ENCODE results near the gene ZNF454. TPM values are rescaled to one million over a fixed set of nuclear protein-coding genes. Genes with fewer than 3 reads are reported as not detected.

The ZNF454 gene
- total and polyA plus RNA-seq, 2 donors (not counting 1 experiment from before 2014, with no cell fraction given) = 0.22 TPM; not detected in 1

GRCh38 chr5:178984145-178985072, 43.4 kb downstream of the ZNF454 start:
- Mint-ChIP-seq H3K9me3 (ENCODE audit: insufficient read depth) (peaks cover 3% of the 10 kb centered on the region), H3K27ac (no peak overlapping the region), H3K27me3 (no peaks in the 10 kb centered on the region), H3K4me3 (no peak overlapping the region), H3K4me1 (no peaks in the 10 kb centered on the region)
- DNase-seq (no peak), ATAC-seq (ENCODE audit: low read depth) (no peak)
- Histone ChIP-seq H2AFZ (ENCODE audit: insufficient read depth, low read depth, low read length, poor library complexity, severe bottlenecking) (no peak overlapping the region), H3K79me2 (ENCODE audit: control insufficient read depth, insufficient read depth, low read length) (no peaks in the 10 kb centered on the region), H3K27me3 (replicated peaks in 1 of 4; ENCODE audit: control extremely low read depth in 1 of 4, control insufficient read depth in 3 of 4, insufficient read depth in 4 of 4, low read length in 3 of 4) (no peaks in the 10 kb centered on the region), H3K27ac (ENCODE audit: low read length in 2 of 2) (no peak overlapping the region), H3K36me3 (replicated peaks in 1 of 2; ENCODE audit: control extremely low read depth in 1 of 2, control insufficient read depth in 1 of 2, extremely low read depth in 1 of 2, insufficient read depth in 2 of 2, low read length in 1 of 2) (no peaks in the 10 kb centered on the region), H3K9me3 (ENCODE audit: control extremely low read depth in 1 of 3, control insufficient read depth in 2 of 3, insufficient read depth in 1 of 3, low read length in 2 of 3) (peaks cover 0 to 75% (median 6%) of the 10 kb centered on the region in 3 donors), H3K4me1 (ENCODE audit: control insufficient read depth in 2 of 2, insufficient read depth in 2 of 2, low read length in 2 of 2) (no peaks in the 10 kb centered on the region), H3K4me3 (ENCODE audit: control extremely low read depth in 1 of 5, extremely low read depth in 1 of 5, insufficient read depth in 1 of 5, low read depth in 2 of 5, low read length in 4 of 5) (no peak overlapping the region), H3K4me2 (replicated peaks; ENCODE audit: low read depth, low read length, poor library complexity, severe bottlenecking) (no peak overlapping the region), H3K9ac (ENCODE audit: low read length) (no peak overlapping the region), H4K20me1 (ENCODE audit: control insufficient read depth, insufficient read depth, low read length, poor library complexity, severe bottlenecking) (no peaks in the 10 kb centered on the region)
- ChIA-PET POLR2A (no interaction called here), CTCF (no interaction called here)
- intact Hi-C loops (cut with micrococcal nuclease) = no loop called here
- no peak for TF ChIP-seq EZH2 (IDR thresholded peaks at IDR 0.05; ENCODE audit: borderline replicate concordance, insufficient read depth, low read depth, low read length, poor library complexity, severe bottlenecking)
- TF ChIP-seq CTCF (IDR thresholded peaks at IDR 0.05) = no peak
- 97% methylated on average over 36 of the region's 37 CpGs for WGBS (ENCODE audit: insufficient coverage)

- H4K20me1 ChIP-seq (ENCODE audit: control insufficient read depth, insufficient read depth, low read length, poor library complexity, severe bottlenecking) = no peaks in the 10 kb centered on the region
- no peaks in the 10 kb centered on the region for H3K4me1 ChIP-seq (ENCODE audit: control insufficient read depth in 2 of 2, insufficient read depth in 2 of 2, low read length in 2 of 2)
- no peak overlapping the region for H3K27ac ChIP-seq (ENCODE audit: low read length in 2 of 2)
- H3K9me3 ChIP-seq (ENCODE audit: control extremely low read depth in 1 of 3, control insufficient read depth in 2 of 3, insufficient read depth in 1 of 3, low read length in 2 of 3) = peaks cover 0 to 85% (median 6%) of the 10 kb centered on the region in 3 donors
- Mint-ChIP-seq H3K4me1 (no peaks in the 10 kb centered on the region), H3K9me3 (ENCODE audit: insufficient read depth) (peaks cover 7% of the 10 kb centered on the region), H3K27ac (no peak overlapping the region), H3K4me3 (no peak overlapping the region), H3K27me3 (no peaks in the 10 kb centered on the region)
- ChIA-PET CTCF (no interaction called here), POLR2A (no interaction called here)
- no peak overlapping the region for H3K4me3 ChIP-seq (ENCODE audit: control extremely low read depth in 1 of 5, extremely low read depth in 1 of 5, insufficient read depth in 1 of 5, low read depth in 2 of 5, low read length in 4 of 5)
- no peak overlapping the region for H3K9ac ChIP-seq (ENCODE audit: low read length)
- WGBS (ENCODE audit: insufficient coverage) = 98% methylated on average over 42 of the region's 43 CpGs
- intact Hi-C loops (cut with micrococcal nuclease) = no loop called here
- ATAC-seq (ENCODE audit: low read depth) (no peak), DNase-seq (no peak)
- no peaks in the 10 kb centered on the region for H3K79me2 ChIP-seq (ENCODE audit: control insufficient read depth, insufficient read depth, low read length)
- no peak for TF ChIP-seq CTCF (IDR thresholded peaks at IDR 0.05)
- no peak for TF ChIP-seq EZH2 (IDR thresholded peaks at IDR 0.05; ENCODE audit: borderline replicate concordance, insufficient read depth, low read depth, low read length, poor library complexity, severe bottlenecking)
- no peaks in the 10 kb centered on the region for H3K36me3 ChIP-seq (replicated peaks in 1 of 2; ENCODE audit: control extremely low read depth in 1 of 2, control insufficient read depth in 1 of 2, extremely low read depth in 1 of 2, insufficient read depth in 2 of 2, low read length in 1 of 2)
- no peaks in the 10 kb centered on the region for H3K27me3 ChIP-seq (replicated peaks in 1 of 4; ENCODE audit: control extremely low read depth in 1 of 4, control insufficient read depth in 3 of 4, insufficient read depth in 4 of 4, low read length in 3 of 4)
- no peak overlapping the region for H2AFZ ChIP-seq (ENCODE audit: insufficient read depth, low read depth, low read length, poor library complexity, severe bottlenecking)
- H3K4me2 ChIP-seq (replicated peaks; ENCODE audit: low read depth, low read length, poor library complexity, severe bottlenecking) = no peak overlapping the region
These were observed 45.4 kb downstream of the ZNF454 start for GRCh38 chr5:178986326-178986960.
